ENCODE measurements around the gene CAB39L. TPM values are rescaled to one million over a fixed set of nuclear protein-coding genes. Genes with fewer than 3 reads are reported as not detected.

The CAB39L gene
- total and polyA plus RNA-seq, 2 donors (not counting 3 experiments of a cell fraction or from before 2014, with no cell fraction given) = 3.1 to 7.2 TPM

DNA sequence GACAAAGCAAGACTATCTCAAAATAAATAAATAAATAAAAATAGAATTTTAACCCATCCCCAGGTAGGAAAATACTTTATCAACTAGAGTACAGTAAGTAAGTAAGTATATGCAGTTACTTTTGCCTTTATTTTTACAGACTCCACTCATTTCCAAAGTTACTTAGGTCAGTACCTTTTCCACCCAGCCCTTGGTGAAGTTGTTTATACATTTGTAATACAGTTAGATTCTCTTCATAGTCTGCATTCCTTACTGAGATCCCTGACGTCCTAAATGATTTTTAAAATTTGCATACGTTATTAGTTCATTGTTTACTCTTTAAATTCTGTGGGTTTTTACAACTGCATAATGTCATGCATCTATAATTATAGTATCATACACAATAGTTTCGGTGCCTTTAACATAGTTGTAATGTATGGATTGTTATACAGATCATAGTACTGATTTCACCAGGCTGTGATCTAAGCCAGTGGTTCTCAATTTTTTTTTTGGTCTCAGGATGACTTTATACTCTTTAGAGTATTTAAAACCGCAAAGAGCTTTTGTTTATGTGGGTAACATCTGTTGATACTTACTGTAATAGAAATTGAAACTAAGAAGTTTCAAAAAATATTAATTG is 10.6 kb upstream of the CAB39L start:
- no peak overlapping the region for H3K9ac ChIP-seq (replicated peaks; ENCODE audit: extremely low read depth, insufficient read depth, low read length)
- no peaks in the 10 kb centered on the region for H3K9me1 ChIP-seq (replicated peaks; ENCODE audit: control insufficient read depth, extremely low read depth, insufficient read depth, low read length)
- ChIA-PET POLR2A (no interaction called here), CTCF (no interaction called here)
- no peaks in the 10 kb centered on the region for H3K9me3 ChIP-seq (replicated peaks; ENCODE audit: control insufficient read depth, insufficient read depth, low read length)
- no peaks in the 10 kb centered on the region for H3K79me2 ChIP-seq (ENCODE audit: control insufficient read depth, insufficient read depth, low read length)
- H3K4me3 ChIP-seq (replicated peaks in 1 of 3; ENCODE audit: insufficient read depth in 1 of 3, low read depth in 1 of 3, low read length in 3 of 3) = no peak overlapping the region
- H3K36me3 ChIP-seq (ENCODE audit: control insufficient read depth in 2 of 2, extremely low read depth in 1 of 2, insufficient read depth in 2 of 2, low read length in 2 of 2) = no peaks in the 10 kb centered on the region
- H4K20me1 ChIP-seq (replicated peaks; ENCODE audit: control insufficient read depth, extremely low read depth, insufficient read depth, low read length) = peaks cover 3% of the 10 kb centered on the region
- H3K4me1 ChIP-seq (ENCODE audit: control insufficient read depth, extremely low read depth, insufficient read depth, low read length) = peaks cover 6% of the 10 kb centered on the region
- DNase-seq (ENCODE audit: low read depth, low spot score) (no peak), FAIRE-seq (no peak)
- H2AFZ ChIP-seq (ENCODE audit: low read depth, low read length) = no peak overlapping the region
- TF ChIP-seq CTCF (IDR thresholded peaks at IDR 0.05; ENCODE audit: extremely low read depth in 1 of 2, insufficient read depth in 1 of 2, low read depth in 1 of 2, low read length in 2 of 2) = no peak
- H3K4me2 ChIP-seq (ENCODE audit: insufficient read depth, low read length) = no peak overlapping the region
- dilution Hi-C loops (cut with MboI; ENCODE audit: extremely low pct_ligation_motif_present, low sequenced_read_pairs) (no loop called here), intact Hi-C loops (cut with micrococcal nuclease) (no loop called here)
- H3K27ac ChIP-seq (ENCODE audit: insufficient read depth, low read depth, low read length) = no peak overlapping the region
- H3K27me3 ChIP-seq (ENCODE audit: control insufficient read depth in 2 of 2, insufficient read depth in 2 of 2, low read length in 2 of 2) = peaks cover 3 to 7% of the 10 kb centered on the region in 2 experiments
- no TSS peak for BruUV-seq (replicated peaks)

DNA sequence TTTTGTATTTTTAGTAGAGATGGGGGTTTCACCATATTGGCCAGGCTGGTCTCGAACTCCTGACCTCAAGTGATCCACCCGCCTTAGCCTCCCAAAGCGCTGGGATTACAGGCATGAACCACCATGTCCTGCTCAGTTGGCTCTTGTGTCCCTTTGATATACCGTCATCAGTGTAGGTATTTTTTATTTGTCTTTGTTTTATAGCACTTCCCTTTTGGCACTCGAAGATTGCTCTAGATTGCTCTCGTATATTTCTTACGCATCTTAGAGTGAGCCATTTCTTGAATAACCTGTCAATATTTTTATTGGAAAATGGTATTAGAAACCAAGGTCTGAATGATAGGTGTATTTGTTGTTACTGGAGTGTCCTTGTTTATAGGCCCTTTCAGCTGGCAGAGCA is 9.6 kb upstream of the CAB39L start:
- Histone ChIP-seq H3K79me2 (ENCODE audit: control insufficient read depth, insufficient read depth, low read length) (no peaks in the 10 kb centered on the region), H3K4me2 (ENCODE audit: insufficient read depth, low read length) (no peak overlapping the region), H3K4me3 (replicated peaks in 1 of 3; ENCODE audit: insufficient read depth in 1 of 3, low read depth in 1 of 3, low read length in 3 of 3) (no peak overlapping the region), H3K9ac (replicated peaks; ENCODE audit: extremely low read depth, insufficient read depth, low read length) (no peak overlapping the region), H3K36me3 (ENCODE audit: control insufficient read depth in 2 of 2, extremely low read depth in 1 of 2, insufficient read depth in 2 of 2, low read length in 2 of 2) (no peaks in the 10 kb centered on the region), H4K20me1 (replicated peaks; ENCODE audit: control insufficient read depth, extremely low read depth, insufficient read depth, low read length) (peaks cover 3% of the 10 kb centered on the region), H3K4me1 (ENCODE audit: control insufficient read depth, extremely low read depth, insufficient read depth, low read length) (peaks cover 6% of the 10 kb centered on the region), H3K9me3 (replicated peaks; ENCODE audit: control insufficient read depth, insufficient read depth, low read length) (no peaks in the 10 kb centered on the region), H3K9me1 (replicated peaks; ENCODE audit: control insufficient read depth, extremely low read depth, insufficient read depth, low read length) (no peaks in the 10 kb centered on the region), H2AFZ (ENCODE audit: low read depth, low read length) (no peak overlapping the region), H3K27ac (ENCODE audit: insufficient read depth, low read depth, low read length) (no peak overlapping the region), H3K27me3 (ENCODE audit: control insufficient read depth in 2 of 2, insufficient read depth in 2 of 2, low read length in 2 of 2) (peaks cover 1 to 2% of the 10 kb centered on the region in 2 experiments)
- BruUV-seq (replicated peaks) = no TSS peak
- DNase-seq (ENCODE audit: low read depth, low spot score) (no peak), FAIRE-seq (no peak)
- POLR2A ChIA-PET = no interaction called here
- dilution Hi-C loops (cut with MboI; ENCODE audit: extremely low pct_ligation_motif_present, low sequenced_read_pairs) = no loop called here
- TF ChIP-seq CTCF (IDR thresholded peaks at IDR 0.05; ENCODE audit: extremely low read depth in 1 of 2, insufficient read depth in 1 of 2, low read depth in 1 of 2, low read length in 2 of 2) = no peak
- TF ChIP-seq MYC (IDR thresholded peaks at IDR 0.05; ENCODE audit: low read depth, low read length) = no peak
- TF ChIP-seq FOS (IDR thresholded peaks at IDR 0.05; ENCODE audit: borderline replicate concordance, insufficient read depth, low read length) = no peak
- TF ChIP-seq POLR2AphosphoS5 (IDR thresholded peaks at IDR 0.05; ENCODE audit: insufficient read depth, low read depth, low read length) = no peak
- TF ChIP-seq JUN (IDR thresholded peaks at IDR 0.05; ENCODE audit: borderline replicate concordance, insufficient read depth, insufficient read length, low read depth) = no peak
- TF ChIP-seq, protein P1, sequence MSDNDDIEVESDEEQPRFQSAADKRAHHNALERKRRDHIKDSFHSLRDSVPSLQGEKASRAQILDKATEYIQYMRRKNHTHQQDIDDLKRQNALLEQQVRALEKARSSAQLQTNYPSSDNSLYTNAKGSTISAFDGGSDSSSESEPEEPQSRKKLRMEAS (IDR thresholded peaks at IDR 0.05; ENCODE audit: insufficient read depth, insufficient read length) = no peak
- no peak for TF ChIP-seq GATA2 (IDR thresholded peaks at IDR 0.05; ENCODE audit: insufficient read depth, insufficient read length, low read depth, low read length)
- no peak for TF ChIP-seq EZH2 (IDR thresholded peaks at IDR 0.05; ENCODE audit: borderline replicate concordance, low read depth, low read length, severe bottlenecking)
- CTCF ChIA-PET = no interaction called here
- intact Hi-C loops (cut with micrococcal nuclease) = no loop called here

Measured in endothelial cell of umbilical vein (primary cell).